ENCODE results near the gene TMEM184A. TPM values are rescaled to one million over a fixed set of nuclear protein-coding genes. Genes with fewer than 3 reads are reported as not detected.

TMEM184A gene
- total RNA-seq, 4 donors from 2014 or later: 0.66 to 2.5 TPM; not detected in 2

GRCh38 chr7:1539181-1539881 is 16.7 kb downstream of the TMEM184A start:
- H3K4me1 ChIP-seq: peaks cover 0 to 44% (median 27%) of the 10 kb centered on the region in 4 donors
- peaks cover 0 to 59% (median 0%) of the 10 kb centered on the region in 3 donors for H3K36me3 ChIP-seq
- H3K27me3 ChIP-seq: no peaks in the 10 kb centered on the region
- no peaks in the 10 kb centered on the region for H3K9me3 ChIP-seq
- TF ChIP-seq, protein P1, sequence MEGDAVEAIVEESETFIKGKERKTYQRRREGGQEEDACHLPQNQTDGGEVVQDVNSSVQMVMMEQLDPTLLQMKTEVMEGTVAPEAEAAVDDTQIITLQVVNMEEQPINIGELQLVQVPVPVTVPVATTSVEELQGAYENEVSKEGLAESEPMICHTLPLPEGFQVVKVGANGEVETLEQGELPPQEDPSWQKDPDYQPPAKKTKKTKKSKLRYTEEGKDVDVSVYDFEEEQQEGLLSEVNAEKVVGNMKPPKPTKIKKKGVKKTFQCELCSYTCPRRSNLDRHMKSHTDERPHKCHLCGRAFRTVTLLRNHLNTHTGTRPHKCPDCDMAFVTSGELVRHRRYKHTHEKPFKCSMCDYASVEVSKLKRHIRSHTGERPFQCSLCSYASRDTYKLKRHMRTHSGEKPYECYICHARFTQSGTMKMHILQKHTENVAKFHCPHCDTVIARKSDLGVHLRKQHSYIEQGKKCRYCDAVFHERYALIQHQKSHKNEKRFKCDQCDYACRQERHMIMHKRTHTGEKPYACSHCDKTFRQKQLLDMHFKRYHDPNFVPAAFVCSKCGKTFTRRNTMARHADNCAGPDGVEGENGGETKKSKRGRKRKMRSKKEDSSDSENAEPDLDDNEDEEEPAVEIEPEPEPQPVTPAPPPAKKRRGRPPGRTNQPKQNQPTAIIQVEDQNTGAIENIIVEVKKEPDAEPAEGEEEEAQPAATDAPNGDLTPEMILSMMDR (IDR thresholded peaks at IDR 0.05): no peak
- TF ChIP-seq POLR2A (IDR thresholded peaks at IDR 0.05): no peak
- no peak for TF ChIP-seq EP300 (IDR thresholded peaks at IDR 0.05)
- 73 to 89% methylated on average over 22 to 32 of the region's 36 CpGs for WGBS, 2 donors
- H3K4me3 ChIP-seq: no peak overlapping the region
- H3K27ac ChIP-seq: peak overlapping the region; percentile 90 to 100 (median 100)
- DNase-seq (ENCODE audit: low spot score in 2 of 2): no peak

DNA sequence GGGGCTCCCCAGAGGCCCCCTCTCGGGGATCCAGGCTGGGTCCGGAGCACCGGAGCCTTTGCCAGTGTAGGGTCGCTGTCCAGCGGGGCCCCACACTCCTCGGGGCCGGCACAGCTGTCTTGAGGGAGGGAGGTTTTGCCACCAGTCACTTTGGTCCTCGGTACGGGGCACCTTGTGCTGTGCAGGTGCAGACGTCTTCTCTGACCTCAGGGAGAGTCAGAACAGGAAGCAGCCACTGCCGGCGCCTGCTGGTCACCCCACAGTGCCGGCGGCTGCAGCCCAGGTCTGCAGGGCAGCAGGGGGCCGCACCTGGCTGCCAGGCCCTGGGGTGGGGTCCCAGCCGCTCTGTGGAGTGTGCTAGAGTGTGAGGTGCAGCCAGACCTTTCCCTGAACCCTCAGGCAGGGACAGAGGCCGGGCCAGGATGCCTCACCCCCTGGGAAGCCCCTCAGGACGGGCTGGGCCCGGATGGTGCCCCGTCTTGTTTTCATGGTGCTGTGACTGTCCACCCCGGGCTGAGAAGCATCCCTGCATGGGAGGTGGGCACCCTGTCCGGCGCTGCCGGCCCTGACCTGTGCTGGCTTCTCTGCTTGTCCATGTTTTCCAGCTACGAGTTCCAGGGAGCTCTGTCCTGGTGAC is 17.3 kb downstream of the TMEM184A start:
- H3K9me3 ChIP-seq: no peaks in the 10 kb centered on the region
- WGBS, 2 donors: 44 to 74% methylated on average over 13 to 14 of the region's 25 CpGs
- H3K27ac ChIP-seq: peak overlapping the region; percentile 90 to 100 (median 100)
- peaks cover 0 to 51% (median 34%) of the 10 kb centered on the region in 4 donors for H3K4me1 ChIP-seq
- DNase-seq (ENCODE audit: low spot score in 2 of 2): no peak
- H3K36me3 ChIP-seq: peaks cover 0 to 52% (median 0%) of the 10 kb centered on the region in 3 donors
- peak overlapping the region in 3 of 4 donors; percentile 38 to 61 (median 55) for H3K4me3 ChIP-seq
- H3K27me3 ChIP-seq: no peaks in the 10 kb centered on the region
- TF ChIP-seq, protein P1 (IDR thresholded peaks at IDR 0.05): no peak
- TF ChIP-seq EP300 (IDR thresholded peaks at IDR 0.05): no peak
- TF ChIP-seq POLR2A (IDR thresholded peaks at IDR 0.05): no peak

DNA sequence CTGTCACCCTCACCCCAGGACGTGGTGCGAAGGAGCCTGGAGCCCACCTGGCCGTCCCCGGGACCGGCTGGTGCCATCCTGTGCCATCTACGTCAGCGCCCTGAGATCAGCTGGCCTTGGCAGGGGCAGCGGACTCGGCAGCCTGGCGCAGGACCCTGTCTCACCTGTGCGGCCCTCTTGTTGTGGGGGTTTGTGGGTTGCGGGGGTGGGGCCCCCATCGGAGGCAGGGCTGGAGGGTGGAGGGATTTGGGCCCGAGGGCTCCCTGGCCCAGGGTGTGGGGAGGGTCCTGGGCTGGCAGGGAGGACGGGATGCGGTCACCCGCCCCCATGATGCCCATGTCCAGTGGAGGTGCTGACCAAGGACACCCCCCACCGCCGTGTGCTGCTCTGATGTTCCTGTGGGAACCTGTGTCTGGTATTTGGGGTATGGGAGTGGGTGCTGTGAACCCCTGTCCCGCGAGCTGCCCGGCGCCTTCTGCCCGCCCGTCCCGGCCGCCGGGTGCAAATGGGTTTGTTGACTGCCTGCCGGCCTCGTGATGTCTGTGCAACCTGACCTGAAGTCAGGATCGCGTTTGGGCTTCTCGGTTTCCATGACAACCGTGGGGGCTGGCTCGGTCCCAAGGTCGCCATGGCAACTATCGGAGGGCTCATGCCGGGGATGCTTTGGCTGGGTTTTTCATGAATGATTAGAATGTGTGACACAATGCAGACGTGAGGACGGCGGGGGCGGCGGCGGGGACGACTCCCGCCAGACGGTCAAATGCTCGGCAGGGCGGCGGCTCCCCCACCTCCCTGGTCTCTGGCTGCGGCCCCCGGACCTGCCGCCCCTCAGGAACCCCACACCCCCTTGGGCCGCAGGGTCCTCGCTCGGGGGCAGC is 18.2 kb downstream of the TMEM184A start:
- WGBS, 2 donors: 24 to 32% methylated on average over 22 to 35 of the region's 56 CpGs
- Histone ChIP-seq H3K36me3 (peaks cover 0 to 43% (median 0%) of the 10 kb centered on the region in 3 donors), H3K27ac (peak overlapping the region; percentile 90 to 100 (median 100)), H3K9me3 (no peaks in the 10 kb centered on the region), H3K4me3 (peak overlapping the region; percentile 38 to 61 (median 51)), H3K27me3 (no peaks in the 10 kb centered on the region), H3K4me1 (peaks cover 0 to 59% (median 42%) of the 10 kb centered on the region in 4 donors)
- DNase-seq (ENCODE audit: low spot score in 2 of 2): peak; percentile 93 to 96
- TF ChIP-seq, protein P1 (IDR thresholded peaks at IDR 0.05): peak in 1 of 5 experiments; percentile 20
- TF ChIP-seq POLR2A (IDR thresholded peaks at IDR 0.05): peak; percentile 7 to 19
- peak; percentile 85 to 88 for TF ChIP-seq EP300 (IDR thresholded peaks at IDR 0.05)

DNA sequence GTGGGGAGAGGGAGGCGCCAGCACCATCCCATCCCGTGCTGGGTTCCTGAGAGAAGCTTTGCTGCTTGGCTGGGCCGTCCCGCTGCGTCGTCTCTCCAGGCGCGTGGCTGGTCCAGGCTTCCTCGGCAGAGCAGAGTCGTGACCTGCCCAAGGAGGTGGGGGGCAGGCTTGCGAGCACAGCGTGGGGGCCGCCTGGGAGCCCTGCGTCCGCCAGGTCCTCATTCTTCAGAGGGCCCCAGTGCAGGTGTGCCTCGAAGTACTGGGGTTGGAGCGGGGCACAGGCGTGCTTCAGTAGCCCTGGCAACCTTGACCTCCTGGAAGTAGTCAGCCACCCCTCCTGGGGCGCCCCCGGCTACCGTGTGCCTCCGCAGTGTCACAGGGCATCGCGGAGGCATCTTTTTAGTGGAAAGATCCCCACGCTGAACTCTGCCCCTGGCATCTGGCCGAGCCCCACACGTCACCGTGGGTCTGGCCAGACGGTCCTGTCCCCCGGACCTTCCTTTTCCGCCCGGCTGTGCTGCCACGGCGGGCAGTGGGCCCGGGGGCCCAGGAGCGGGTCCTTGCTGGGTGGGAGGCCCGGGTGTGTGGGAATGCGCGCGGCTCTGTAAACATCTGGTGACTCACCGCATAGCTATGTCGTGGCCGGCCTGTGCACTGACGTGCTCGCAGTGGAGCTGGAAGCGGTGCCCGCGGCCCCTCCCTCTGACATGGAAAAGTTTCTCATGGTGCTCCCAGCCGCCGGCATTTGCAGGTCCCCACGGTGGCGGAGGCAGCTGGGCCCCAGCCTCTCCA is 19.1 kb downstream of the TMEM184A start:
- H3K27me3 ChIP-seq: no peaks in the 10 kb centered on the region
- DNase-seq (ENCODE audit: low spot score in 2 of 2): peak; percentile 92 to 94
- H3K4me3 ChIP-seq: peak overlapping the region; percentile 38 to 61 (median 51)
- peaks cover 0 to 35% (median 0%) of the 10 kb centered on the region in 3 donors for H3K36me3 ChIP-seq
- TF ChIP-seq POLR2A (IDR thresholded peaks at IDR 0.05) (peak; percentile 35 to 78), EP300 (IDR thresholded peaks at IDR 0.05) (peak; percentile 93 to 96)
- TF ChIP-seq, protein P1 (IDR thresholded peaks at IDR 0.05): no peak
- peak overlapping the region; percentile 90 to 100 (median 100) for H3K27ac ChIP-seq
- peaks cover 0 to 64% (median 43%) of the 10 kb centered on the region in 4 donors for H3K4me1 ChIP-seq
- 2 to 14% methylated on average over 10 to 42 of the region's 52 CpGs for WGBS, 2 donors
- no peaks in the 10 kb centered on the region for H3K9me3 ChIP-seq
